Measurements from ENCODE around the gene PLOD3. TPM values are rescaled to one million over a fixed set of nuclear protein-coding genes. Genes with fewer than 3 reads are reported as not detected.
A peak's percentile ranks its signal among the peaks of the same experiment; 100 is the strongest.
"Not testable (repeated sequence)": the region's sequence is repeated elsewhere in the genome, so short reads cannot be mapped to it uniquely, and the experiment has no call there.

PLOD3 gene
- total RNA-seq, 5 donors from 2014 or later (not counting 1 experiment from before 2014, with no cell fraction given): 27.7 to 74.2 (median 58.8) TPM

- Mint-ChIP-seq H3K36me3 (peaks cover 10% of the 10 kb centered on the region), H3K27ac (peak overlapping the region in 1 of 2 donors; percentile 99), H3K4me1 (peaks cover 27 to 36% (median 32%) of the 10 kb centered on the region in 3 donors), H3K4me3 (peak overlapping the region; percentile 100)
- not testable (repeated sequence) for H3K27me3 Mint-ChIP-seq; ATAC-seq (replicated peaks in 1 of 4); H3K36me3 ChIP-seq (ENCODE audit: control insufficient read depth in 2 of 2, extremely low read depth in 1 of 2, insufficient read depth in 1 of 2, low read length in 1 of 2); DNase-seq; H3K9me3 ChIP-seq; H3K4me3 ChIP-seq (ENCODE audit: control insufficient read depth in 1 of 2, extremely low read depth in 1 of 2, low read length in 1 of 2); H3K9me3 Mint-ChIP-seq; H3K27ac ChIP-seq (ENCODE audit: low read length)
- 96% methylated on average over 4 of the region's 5 CpGs for WGBS (ENCODE audit: insufficient coverage)
- peaks cover 0 to 12% of the 10 kb centered on the region in 2 experiments for H3K27me3 ChIP-seq (replicated peaks in 1 of 2; ENCODE audit: control insufficient read depth in 2 of 2, extremely low read depth in 1 of 2, insufficient read depth in 2 of 2, low read length in 1 of 2)
- peaks cover 6 to 28% of the 10 kb centered on the region in 2 experiments for H3K4me1 ChIP-seq (ENCODE audit: control insufficient read depth in 1 of 2, extremely low read depth in 1 of 2, insufficient read depth in 2 of 2, low read length in 2 of 2)
- CTCF ChIA-PET: interaction anchor here (0.6 to 1.9 kb wide), 3 partner anchors 9 to 577 kb away, joined by 3 to 11 read pairs (median 6); no protein-coding TSS in a partner anchor
- POLR2A ChIA-PET: interaction anchor here in 1 of 2 donors (0.6 kb wide), 1 partner anchor 133 kb away, joined by 5 read pairs; no protein-coding TSS in a partner anchor
Observed at GRCh38 chr7:101253199-101253598, 35.8 kb upstream of the PLOD3 start.

- peaks cover 17% of the 10 kb centered on the region for H3K36me3 Mint-ChIP-seq
- peaks cover 0 to 4% of the 10 kb centered on the region in 2 donors for H3K27me3 Mint-ChIP-seq
- Histone ChIP-seq H3K27ac (ENCODE audit: low read length) (peak overlapping the region; percentile 59), H3K27me3 (replicated peaks in 1 of 2; ENCODE audit: control insufficient read depth in 2 of 2, extremely low read depth in 1 of 2, insufficient read depth in 2 of 2, low read length in 1 of 2) (peaks cover 0 to 9% of the 10 kb centered on the region in 2 experiments), H3K9me3 (no peaks in the 10 kb centered on the region), H3K4me3 (ENCODE audit: control insufficient read depth in 1 of 2, extremely low read depth in 1 of 2, low read length in 1 of 2) (peak overlapping the region; percentile 89 to 93), H3K36me3 (ENCODE audit: control insufficient read depth in 2 of 2, extremely low read depth in 1 of 2, insufficient read depth in 1 of 2, low read length in 1 of 2) (peaks cover 0 to 7% of the 10 kb centered on the region in 2 donors), H3K4me1 (ENCODE audit: control insufficient read depth in 1 of 2, extremely low read depth in 1 of 2, insufficient read depth in 2 of 2, low read length in 2 of 2) (peaks cover 6 to 28% of the 10 kb centered on the region in 2 experiments)
- no peaks in the 10 kb centered on the region for H3K9me3 Mint-ChIP-seq
- DNase-seq (peak; percentile 94 to 100 (median 99)), ATAC-seq (replicated peaks in 1 of 4) (peak; percentile 99 to 100 (median 100))
- CTCF ChIA-PET: interaction anchor here in 1 of 2 donors (1.0 to 1.9 kb wide), 3 partner anchors 8 to 59 kb away, joined by 4 to 11 read pairs (median 11); partner anchors contain the start of gene ZNHIT1
- under 1% methylated on average over 39 of the region's 55 CpGs for WGBS (ENCODE audit: insufficient coverage)
- POLR2A ChIA-PET: interaction anchor here (0.5 to 0.6 kb wide), 5 partner anchors 9 to 1150 kb away, joined by 3 to 5 read pairs (median 3); partner anchors contain the start of gene LAMTOR4 (in 1 of the 2)
- H3K4me3 Mint-ChIP-seq: peak overlapping the region; percentile 100
- H3K4me1 Mint-ChIP-seq: peaks cover 31 to 38% (median 38%) of the 10 kb centered on the region in 3 donors
- peak overlapping the region; percentile 98 to 99 for H3K27ac Mint-ChIP-seq
Observed at GRCh38 chr7:101251871-101252659, 34.7 kb upstream of the PLOD3 start.

- Mint-ChIP-seq H3K27me3 (peaks cover 0 to 4% of the 10 kb centered on the region in 2 donors), H3K4me1 (peaks cover 37 to 47% (median 45%) of the 10 kb centered on the region in 3 donors), H3K4me3 (peak overlapping the region; percentile 100), H3K27ac (no peak overlapping the region), H3K9me3 (no peaks in the 10 kb centered on the region), H3K36me3 (peaks cover 17% of the 10 kb centered on the region)
- ChIA-PET POLR2A (interaction anchor here in 1 of 2 donors (0.5 kb wide), 1 partner anchor 1110 kb away, joined by 6 read pairs; no protein-coding TSS in a partner anchor), CTCF (no interaction called here)
- no peaks in the 10 kb centered on the region for H3K9me3 ChIP-seq
- peaks cover 0 to 4% of the 10 kb centered on the region in 2 experiments for H3K27me3 ChIP-seq (replicated peaks in 1 of 2; ENCODE audit: control insufficient read depth in 2 of 2, extremely low read depth in 1 of 2, insufficient read depth in 2 of 2, low read length in 1 of 2)
- H3K4me3 ChIP-seq (ENCODE audit: control insufficient read depth in 1 of 2, extremely low read depth in 1 of 2, low read length in 1 of 2): no peak overlapping the region
- ATAC-seq (replicated peaks in 1 of 4) (no peak), DNase-seq (no peak)
- peaks cover 6 to 33% of the 10 kb centered on the region in 2 experiments for H3K4me1 ChIP-seq (ENCODE audit: control insufficient read depth in 1 of 2, extremely low read depth in 1 of 2, insufficient read depth in 2 of 2, low read length in 2 of 2)
- H3K36me3 ChIP-seq (ENCODE audit: control insufficient read depth in 2 of 2, extremely low read depth in 1 of 2, insufficient read depth in 1 of 2, low read length in 1 of 2): peaks cover 0 to 7% of the 10 kb centered on the region in 2 donors
- WGBS (ENCODE audit: insufficient coverage): 100% methylated on average over 2 of the region's 3 CpGs
- H3K27ac ChIP-seq (ENCODE audit: low read length): no peak overlapping the region
Observed at GRCh38 chr7:101250324-101250723, 32.9 kb upstream of the PLOD3 start.

DNA sequence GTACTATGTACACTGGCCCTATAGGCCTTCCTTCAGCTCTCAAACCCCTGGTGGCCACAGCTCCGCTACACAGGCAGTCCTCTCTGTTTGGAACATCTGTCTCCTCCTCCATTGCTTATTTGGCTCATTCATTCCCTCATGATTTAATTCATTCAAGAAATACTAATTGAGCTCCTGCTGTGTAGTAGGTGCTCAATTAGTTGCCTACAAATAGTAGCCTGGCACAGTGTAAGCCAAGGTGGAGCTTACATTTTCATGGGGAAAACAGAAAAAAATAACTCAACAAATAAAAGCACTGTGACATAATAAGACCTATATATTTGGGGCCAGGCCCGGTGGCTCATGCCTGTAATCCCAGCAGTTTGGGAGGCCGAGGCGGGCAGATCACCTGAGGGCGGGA, 30.9 kb upstream of the PLOD3 start:
- no CpG with 5 or more reads among the region's 5 CpGs for WGBS (ENCODE audit: insufficient coverage)
- ChIA-PET POLR2A (interaction anchor here in 1 of 2 donors (0.5 kb wide), 1 partner anchor 384 kb away, joined by 7 read pairs; no protein-coding TSS in a partner anchor), CTCF (interaction anchor here (0.6 kb wide), 2 partner anchors 89 to 171 kb away, joined by 7 to 8 read pairs; no protein-coding TSS in a partner anchor)
- no peak overlapping the region for H3K4me3 ChIP-seq (ENCODE audit: control insufficient read depth in 1 of 2, extremely low read depth in 1 of 2, low read length in 1 of 2)
- no peak overlapping the region for H3K4me3 Mint-ChIP-seq
- DNase-seq (no peak), ATAC-seq (replicated peaks in 1 of 4) (no peak)
- H3K27ac Mint-ChIP-seq: no peak overlapping the region
- no peak overlapping the region for H3K27ac ChIP-seq (ENCODE audit: low read length)
- H3K4me1 ChIP-seq (ENCODE audit: control insufficient read depth in 1 of 2, extremely low read depth in 1 of 2, insufficient read depth in 2 of 2, low read length in 2 of 2): peaks cover 12 to 50% of the 10 kb centered on the region in 2 experiments
- peaks cover 0 to 7% of the 10 kb centered on the region in 2 donors for H3K36me3 ChIP-seq (ENCODE audit: control insufficient read depth in 2 of 2, extremely low read depth in 1 of 2, insufficient read depth in 1 of 2, low read length in 1 of 2)
- no peaks in the 10 kb centered on the region for H3K9me3 Mint-ChIP-seq
- peaks cover 48 to 61% (median 58%) of the 10 kb centered on the region in 3 donors for H3K4me1 Mint-ChIP-seq
- no peaks in the 10 kb centered on the region for H3K27me3 ChIP-seq (replicated peaks in 1 of 2; ENCODE audit: control insufficient read depth in 2 of 2, extremely low read depth in 1 of 2, insufficient read depth in 2 of 2, low read length in 1 of 2)
- no peaks in the 10 kb centered on the region for H3K27me3 Mint-ChIP-seq
- H3K36me3 Mint-ChIP-seq: peaks cover 17% of the 10 kb centered on the region
- H3K9me3 ChIP-seq: no peaks in the 10 kb centered on the region

DNA sequence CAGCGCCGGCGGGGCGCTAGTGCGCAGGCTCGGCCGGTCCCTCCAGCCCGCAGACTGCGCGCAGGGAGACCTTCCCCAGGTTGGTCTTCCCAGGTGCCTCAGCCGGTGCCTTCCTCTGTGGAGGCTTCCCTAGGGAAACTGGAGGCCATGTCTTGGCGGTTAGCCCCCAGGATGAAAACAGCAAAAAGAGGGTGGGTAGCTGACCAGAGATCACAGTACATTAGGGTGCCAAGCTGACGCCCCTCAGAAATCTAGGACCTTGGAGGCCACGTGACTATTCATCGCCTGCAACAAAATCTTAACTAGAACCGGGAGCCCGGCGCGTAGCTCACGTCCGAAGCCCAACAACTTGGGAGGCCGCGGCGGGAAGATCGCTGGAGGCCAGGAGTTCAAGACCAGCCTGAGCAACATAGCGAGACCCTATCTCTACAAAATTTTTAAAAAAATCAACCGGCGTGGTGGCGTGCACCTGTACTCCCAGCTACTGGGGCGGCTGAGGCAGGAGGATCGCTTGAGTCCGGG, 27.8 kb upstream of the PLOD3 start:
- 47% methylated on average over 26 of the region's 32 CpGs for WGBS (ENCODE audit: insufficient coverage)
- H3K4me1 Mint-ChIP-seq: peaks cover 39 to 45% (median 41%) of the 10 kb centered on the region in 3 donors
- DNase-seq: no peak

More for the DNA sequence above, 27.8 kb upstream of the PLOD3 start:
- no peaks in the 10 kb centered on the region for H3K27me3 Mint-ChIP-seq
- H3K36me3 ChIP-seq (ENCODE audit: control insufficient read depth in 2 of 2, extremely low read depth in 1 of 2, insufficient read depth in 1 of 2, low read length in 1 of 2): peaks cover 0 to 18% of the 10 kb centered on the region in 2 donors
- H3K27ac Mint-ChIP-seq: peak overlapping the region; percentile 98 to 99
- peak overlapping the region; percentile 88 for H3K27ac ChIP-seq (ENCODE audit: low read length)
- CTCF ChIA-PET: interaction anchor here (0.5 to 2.8 kb wide), 5 partner anchors 8 to 695 kb away, joined by 3 to 8 read pairs (median 3); partner anchors contain the start of genes CLDN15 (in 1 of the 2), PLOD3 (in 1 of the 2) and ZNHIT1 (in 1 of the 2)
- peaks cover 6 to 33% of the 10 kb centered on the region in 2 experiments for H3K4me1 ChIP-seq (ENCODE audit: control insufficient read depth in 1 of 2, extremely low read depth in 1 of 2, insufficient read depth in 2 of 2, low read length in 2 of 2)
- H3K9me3 Mint-ChIP-seq: no peaks in the 10 kb centered on the region
- peaks cover 19% of the 10 kb centered on the region for H3K36me3 Mint-ChIP-seq
- no peak for ATAC-seq (replicated peaks in 1 of 4)
- no peaks in the 10 kb centered on the region for H3K27me3 ChIP-seq (replicated peaks in 1 of 2; ENCODE audit: control insufficient read depth in 2 of 2, extremely low read depth in 1 of 2, insufficient read depth in 2 of 2, low read length in 1 of 2)
- POLR2A ChIA-PET: interaction anchor here (0.5 to 1.9 kb wide), 3 partner anchors 9 to 1836 kb away, joined by 3 to 11 read pairs (median 3); partner anchors contain the start of gene ZNHIT1 (in 1 of the 2)
- H3K4me3 ChIP-seq (ENCODE audit: control insufficient read depth in 1 of 2, extremely low read depth in 1 of 2, low read length in 1 of 2): peak overlapping the region; percentile 81 to 97
- H3K4me3 Mint-ChIP-seq: peak overlapping the region; percentile 91 to 98 (median 92)
- H3K9me3 ChIP-seq: no peaks in the 10 kb centered on the region
